ENCODE data around the gene FSD2.
"Not testable (repeated sequence)": the region's sequence is repeated elsewhere in the genome, so short reads cannot be mapped to it uniquely, and the experiment has no call there.

Gene FSD2

DNA sequence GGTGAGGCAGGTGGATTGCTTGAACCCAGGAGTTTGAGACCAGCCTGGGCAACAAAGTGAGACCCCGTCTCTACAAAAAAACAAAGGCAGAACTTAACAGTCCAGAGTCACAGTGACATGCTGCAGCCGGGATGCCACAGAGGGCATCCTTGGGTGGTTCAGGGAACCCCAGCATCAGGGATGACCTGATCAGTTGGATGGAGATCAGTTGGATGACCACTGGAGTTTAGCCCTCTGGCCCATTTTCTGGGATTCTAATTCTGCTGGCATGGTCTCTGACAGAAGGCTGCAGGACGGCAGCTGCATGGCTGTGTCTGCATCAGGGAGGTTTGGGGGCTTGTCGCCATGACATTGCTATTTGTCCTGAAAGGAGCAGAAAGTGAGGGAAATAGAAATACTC is 23.4 kb upstream of the FSD2 start:
- DNase-seq: no peak

DNA sequence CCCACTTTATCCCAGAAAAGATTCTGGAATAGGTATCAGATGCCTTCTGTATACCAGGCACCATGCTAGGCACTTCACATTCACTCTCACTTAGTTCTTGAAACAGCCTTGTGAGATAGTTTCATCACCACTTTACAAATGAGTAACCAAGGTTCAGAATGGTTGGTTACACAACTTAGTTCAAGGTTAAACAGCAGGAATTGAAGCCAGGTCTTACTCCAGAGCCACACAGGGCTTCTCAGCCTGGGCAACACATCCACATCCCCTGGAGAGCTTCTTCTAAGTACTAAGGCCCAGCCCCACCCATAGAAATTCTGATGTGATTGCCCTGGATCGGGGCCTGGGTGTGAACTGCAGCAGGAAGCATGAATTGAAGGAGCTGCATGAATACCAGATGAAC is 22.2 kb upstream of the FSD2 start:
- DNase-seq: no peak

- DNase-seq: no peak
These were observed 17.2 kb upstream of the FSD2 start for GRCh38 chr15:82823049-82823448.

DNA sequence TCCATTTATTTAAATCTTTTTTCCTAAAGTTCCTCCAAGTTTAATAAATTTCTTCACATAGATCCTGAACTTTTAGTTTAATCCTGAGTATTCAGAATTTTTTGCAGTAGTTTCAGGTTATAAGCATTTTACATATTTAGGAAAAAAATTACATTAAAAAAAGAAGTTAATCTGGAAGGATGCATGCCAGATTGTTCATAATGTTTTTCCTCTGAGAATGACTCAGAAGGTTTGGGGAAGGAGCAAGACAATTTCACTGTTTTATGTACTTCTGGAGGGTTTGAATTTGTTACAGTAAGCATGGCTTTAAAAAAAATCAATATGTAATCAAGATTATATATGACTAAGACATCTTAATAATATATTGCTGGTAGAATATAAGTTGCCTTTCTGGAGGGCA is 16.0 kb upstream of the FSD2 start:
- not testable (repeated sequence) for DNase-seq

DNA sequence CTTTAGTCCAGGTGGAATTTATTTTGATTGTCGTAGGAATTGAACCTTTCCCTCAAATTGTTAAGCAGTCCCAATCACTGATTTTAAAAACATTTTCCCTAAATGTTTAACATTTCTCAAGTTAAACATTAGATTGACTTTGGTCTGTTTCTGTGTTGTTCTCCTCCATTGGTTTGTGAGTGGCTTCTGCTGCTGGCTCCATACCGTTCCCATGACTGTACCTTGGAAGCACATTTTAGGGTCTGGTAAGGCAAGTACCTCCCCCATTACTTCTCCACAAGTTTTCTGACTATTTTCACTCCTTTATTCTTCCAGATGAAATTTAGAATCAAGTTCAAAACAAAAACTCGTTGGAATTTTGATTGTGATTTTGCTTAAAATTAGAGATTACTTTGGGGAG is 15.5 kb upstream of the FSD2 start:
- DNase-seq: not testable (repeated sequence)

DNA sequence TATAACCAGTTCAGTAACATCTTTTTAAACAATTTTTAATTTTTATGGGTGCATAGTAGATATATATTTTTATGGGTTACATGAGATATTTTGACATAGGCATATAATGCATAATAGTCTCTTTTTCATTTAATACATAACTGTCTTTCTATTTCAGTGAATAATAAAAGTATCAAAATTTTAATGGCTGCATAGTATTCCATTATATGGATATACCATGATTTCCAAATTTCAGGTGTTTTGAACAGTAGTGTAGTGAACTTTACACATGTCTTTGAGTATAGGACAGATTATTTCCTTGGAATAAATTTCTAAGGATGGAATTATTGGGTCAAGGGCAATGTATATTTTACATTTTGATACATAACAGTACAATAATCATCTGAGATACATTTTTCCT is 14.3 kb upstream of the FSD2 start:
- DNase-seq: no peak

DNA sequence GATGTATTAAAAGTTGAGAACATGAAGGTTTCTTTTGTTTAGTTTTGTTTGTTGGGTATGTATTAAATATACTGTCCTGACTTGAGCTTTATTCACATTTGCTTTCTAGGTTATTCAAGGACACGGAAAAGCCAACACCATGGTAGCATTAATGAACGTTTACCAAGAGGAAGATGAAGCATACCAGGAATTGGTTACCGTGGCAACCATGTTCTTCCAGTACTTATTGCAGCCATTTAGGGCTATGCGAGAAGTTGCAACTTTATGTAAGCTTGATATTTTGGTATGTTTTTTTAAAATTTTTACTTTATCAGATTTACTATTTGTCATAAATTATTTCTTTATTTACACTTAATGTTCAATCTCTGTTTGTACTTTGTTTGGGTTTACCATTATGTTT is 7.1 kb upstream of the FSD2 start:
- DNase-seq: no peak

- DNase-seq: peak; percentile 35
These were observed 5.1 kb upstream of the FSD2 start for GRCh38 chr15:82810890-82811426.

DNA sequence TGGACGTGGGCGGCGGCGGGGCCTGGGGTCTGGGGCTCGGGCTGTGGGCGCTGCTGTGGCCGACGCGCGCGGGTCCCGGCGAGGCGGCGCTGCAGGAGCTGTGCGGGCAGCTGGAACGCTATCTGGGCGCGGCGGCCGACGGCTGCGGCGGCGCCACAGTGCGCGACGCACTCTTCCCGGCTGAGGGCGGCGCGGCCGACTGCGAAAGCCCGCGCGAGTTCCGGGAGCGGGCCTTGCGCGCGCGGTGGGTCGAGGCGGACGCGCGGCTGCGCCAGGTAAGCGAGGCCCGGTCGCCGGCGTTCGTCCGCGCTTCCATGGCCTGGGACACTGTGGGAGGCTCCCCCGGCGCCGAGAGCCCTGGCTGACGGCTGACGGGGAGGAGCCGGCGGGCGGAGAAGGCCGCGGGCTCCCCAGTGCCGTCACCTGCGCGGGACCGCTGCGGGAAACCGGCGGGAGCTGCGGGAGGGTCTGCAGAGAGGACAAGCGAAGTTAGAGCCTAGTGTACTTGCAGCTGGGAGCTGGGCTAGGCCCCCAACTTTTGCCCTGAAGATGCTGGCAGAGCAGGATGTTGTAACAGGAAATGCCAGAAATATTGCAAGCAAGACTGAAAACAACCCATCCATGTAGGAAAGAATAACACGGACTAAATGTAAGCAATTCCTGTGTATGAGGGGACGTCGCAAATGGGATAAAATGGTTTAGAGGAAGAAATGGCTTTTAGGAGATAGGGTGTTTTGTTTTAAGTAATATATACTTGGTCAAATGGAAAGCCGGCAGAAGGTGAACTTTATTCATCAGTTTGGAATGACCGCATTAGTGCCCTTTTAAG is 4.4 kb upstream of the FSD2 start:
- peak; percentile 23 for DNase-seq

- DNase-seq: peak; percentile 92
These were observed 3.6 kb upstream of the FSD2 start, which contains the start of gene WHAMM for GRCh38 chr15:82809308-82810060. Gene WHAMM, plus strand, starts transcription at chr15:82809628. Its CDS starts 99 bp downstream, at chr15:82809727.

DNA sequence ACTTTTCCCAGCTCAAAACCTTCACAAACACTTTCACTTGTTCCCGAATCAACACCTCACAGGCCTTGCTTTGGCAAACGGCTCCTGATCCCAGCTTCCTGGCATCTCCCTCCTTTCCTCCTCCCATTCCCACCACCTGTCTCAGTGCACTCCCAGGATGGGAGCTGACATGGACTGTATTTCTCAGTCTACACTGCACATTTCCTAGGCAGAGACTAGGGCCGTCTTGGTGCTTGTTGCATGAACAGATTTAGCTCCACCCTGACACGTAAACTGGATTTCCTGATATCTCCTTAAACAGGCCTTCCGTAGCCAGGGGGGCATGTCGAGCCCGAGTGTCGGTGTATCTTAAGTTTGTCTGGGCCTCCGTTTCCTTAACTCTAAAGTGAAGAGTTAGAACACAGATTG is 2.8 kb upstream of the FSD2 start:
- no peak for DNase-seq

GRCh38 chr15:82807920-82808633 is 2.2 kb upstream of the FSD2 start:
- DNase-seq: no peak

GRCh38 chr15:82804575-82804949 is 1.3 kb downstream of the FSD2 start:
- no peak for DNase-seq

DNA sequence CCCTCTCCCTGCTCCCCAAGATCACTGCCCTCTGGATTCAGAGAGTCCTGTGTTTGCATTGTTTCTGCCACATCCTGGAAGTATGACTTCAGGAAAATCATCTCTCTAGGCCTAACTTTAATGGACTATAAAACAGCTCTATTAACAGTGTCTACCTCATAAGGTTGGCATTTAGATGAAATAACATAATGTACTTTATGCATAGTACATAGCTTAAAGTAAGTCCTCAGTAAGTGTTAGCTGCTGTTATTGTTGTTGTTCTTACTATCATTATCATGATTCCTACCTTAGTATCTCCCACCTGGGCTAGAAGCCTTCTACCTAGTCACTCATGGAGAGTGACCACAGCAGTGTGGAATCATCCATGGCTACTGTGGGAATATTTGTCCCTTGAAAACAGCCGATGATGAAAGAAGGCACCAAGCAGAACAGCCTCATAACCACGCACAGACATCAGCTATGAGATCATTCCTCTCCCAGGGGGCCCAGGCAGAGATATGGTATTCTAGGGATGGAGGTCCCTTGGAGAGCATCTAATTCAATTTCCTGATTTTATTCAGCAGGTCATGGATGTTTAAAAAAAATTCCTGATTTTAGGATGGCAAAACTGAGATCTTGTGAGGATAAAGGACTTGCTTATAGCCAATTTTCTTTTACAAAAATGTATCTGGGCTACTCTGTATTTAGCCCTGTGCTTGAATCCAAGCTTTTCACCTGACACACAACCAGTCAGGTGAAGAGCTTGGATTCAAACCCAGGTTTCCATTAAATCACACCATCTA is 1.9 kb downstream of the FSD2 start:
- DNase-seq: no peak

- DNase-seq: no peak
These were observed 3.4 kb downstream of the FSD2 start for GRCh38 chr15:82802497-82802896.

- DNase-seq: no peak
These were observed 6.6 kb downstream of the FSD2 start for GRCh38 chr15:82799183-82799841.

GRCh38 chr15:82798531-82799166 is 7.2 kb downstream of the FSD2 start:
- no peak for DNase-seq

DNA sequence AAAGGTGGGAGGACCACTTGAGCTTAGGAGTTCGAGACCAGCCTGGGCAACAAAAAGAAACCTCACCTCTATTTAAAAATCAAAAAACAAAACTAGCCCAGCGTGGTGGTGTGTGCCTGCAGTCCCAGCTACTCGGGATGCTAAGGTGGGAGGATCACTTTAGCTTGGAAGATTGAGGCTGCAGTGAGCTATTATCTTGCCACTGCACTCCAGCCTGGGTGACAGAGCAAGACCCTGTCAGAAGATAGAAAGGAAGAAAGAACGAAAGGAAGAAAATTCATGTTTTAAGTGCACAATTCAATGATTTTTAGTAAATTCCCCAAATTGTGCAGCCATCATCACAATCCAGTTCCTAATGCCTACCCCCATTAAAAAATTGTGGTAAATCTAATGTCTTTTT is 7.8 kb downstream of the FSD2 start:
- no peak for DNase-seq

DNA sequence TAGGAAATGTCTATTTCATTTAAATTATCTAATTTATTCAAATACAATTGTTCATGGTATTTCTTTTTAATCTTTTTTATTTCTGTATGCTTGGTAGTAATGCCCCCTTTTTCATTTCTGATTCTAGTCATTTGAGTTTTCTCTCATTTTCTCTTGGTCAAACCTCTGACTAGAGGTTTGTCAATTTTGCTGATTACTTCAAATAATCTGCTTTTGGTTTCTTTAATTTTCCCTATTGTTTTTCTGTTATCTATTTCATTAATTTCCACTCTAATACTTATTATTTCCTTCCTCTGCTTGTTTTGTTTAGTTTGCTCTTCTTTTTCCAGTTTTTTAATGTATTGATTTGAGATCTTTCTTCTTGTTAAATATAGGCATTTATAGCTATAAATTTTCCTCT is 12.1 kb downstream of the FSD2 start:
- no peak for DNase-seq

DNA sequence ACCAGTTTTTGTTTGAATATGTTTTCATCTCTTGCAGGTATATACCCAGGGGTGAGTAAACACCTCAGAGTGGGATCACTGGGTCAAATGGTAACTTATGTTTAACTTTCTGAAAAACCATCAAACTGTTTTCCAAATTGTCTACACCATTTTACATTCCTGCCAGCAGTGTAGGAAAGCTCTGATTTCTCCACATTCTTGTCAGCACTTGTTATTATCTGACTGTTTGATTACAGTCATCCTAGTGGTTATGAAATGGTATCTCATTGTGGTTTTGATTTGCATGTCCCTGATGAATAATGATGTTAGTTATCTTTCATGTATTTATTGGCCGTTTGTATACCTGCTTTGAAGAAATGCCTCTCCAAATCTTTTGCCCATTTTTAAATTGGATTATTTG is 13.8 kb downstream of the FSD2 start:
- DNase-seq: no peak

DNA sequence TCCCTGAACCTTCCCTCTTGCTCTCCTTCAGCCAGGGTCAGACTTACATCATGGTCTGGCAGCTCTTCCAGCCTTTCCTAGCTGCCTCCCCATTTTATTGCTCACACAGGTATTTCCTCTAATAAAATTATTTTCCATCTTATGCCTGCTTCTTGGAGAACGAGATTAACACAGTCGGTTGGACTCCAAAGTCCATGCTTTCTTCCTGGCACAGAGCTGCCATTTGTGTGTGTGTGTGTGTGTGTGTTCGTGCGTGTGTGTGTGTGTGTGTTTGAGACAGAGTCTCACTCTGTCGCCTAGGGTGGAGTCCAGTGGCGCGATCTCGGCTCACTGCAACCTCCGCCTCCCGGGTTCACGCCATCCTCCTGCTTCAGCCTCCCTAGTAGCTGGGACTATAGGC is 15.5 kb downstream of the FSD2 start:
- DNase-seq: no peak

GRCh38 chr15:82789491-82789890 is 16.4 kb downstream of the FSD2 start:
- no peak for DNase-seq
